GM04503 (cell line): ENCODE results near the gene EPN3.

Experiments used
- DNase-seq: peaks from one replicate; pipeline ENCODE4 v3.0.0-alpha.2; 2012; ENCODE audit warnings: low read depth

The EPN3 gene

DNA sequence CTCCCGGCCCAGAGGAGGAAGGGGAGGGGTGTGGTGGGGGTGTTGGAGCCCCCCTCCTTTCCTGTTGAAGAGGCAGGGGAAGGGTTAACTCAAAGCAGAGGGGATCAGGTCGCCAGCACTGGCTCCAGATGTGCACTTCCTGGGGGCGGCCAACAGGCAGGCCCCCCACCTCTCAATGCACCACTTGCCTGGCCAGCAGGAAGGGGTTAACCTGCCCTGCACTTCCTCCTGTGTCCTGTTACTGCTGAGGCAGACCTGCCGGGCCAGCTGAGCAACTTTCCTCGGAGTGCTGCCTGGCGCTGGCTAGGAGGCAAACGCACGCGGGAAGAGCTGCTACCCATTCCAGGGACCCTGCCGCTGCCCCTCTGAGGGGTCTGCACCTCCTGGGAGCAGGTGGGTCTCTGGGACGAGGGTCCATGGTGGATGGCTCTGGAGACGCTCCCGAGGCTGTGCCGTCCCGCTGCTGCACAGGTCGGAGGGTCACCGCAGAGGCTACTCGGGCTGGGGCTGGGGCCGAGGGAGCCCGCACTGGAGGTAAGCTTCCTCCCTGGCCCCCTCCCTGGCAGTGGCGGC lies at the start of gene EPN3:
Gene EPN3 (plus strand): TSS at position 284 of the 573 bp plus-strand sequence. CDS start 3,822 bp downstream, outside the sequence.
- DNase-seq: no peak

DNA sequence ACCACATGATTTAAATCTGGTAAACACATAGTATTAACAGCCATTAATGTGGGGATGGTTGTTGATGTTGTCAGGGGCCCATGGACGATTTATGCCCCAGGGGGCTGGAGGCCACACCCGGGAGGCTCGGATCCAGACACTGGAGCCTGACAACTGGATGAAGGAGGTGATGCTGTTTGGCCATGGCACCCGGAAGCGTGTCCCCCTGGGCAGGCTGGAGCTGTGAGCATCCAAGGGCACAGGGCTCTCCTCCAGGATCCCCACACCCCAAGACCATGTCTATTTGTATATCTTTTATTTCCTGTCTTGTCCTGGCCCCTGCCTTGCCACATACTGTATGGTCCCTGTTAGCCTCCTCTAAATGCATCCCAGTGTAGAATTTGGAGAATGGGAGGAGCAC lies 49.3 kb upstream of the EPN3 start:
- DNase-seq: no peak

DNA sequence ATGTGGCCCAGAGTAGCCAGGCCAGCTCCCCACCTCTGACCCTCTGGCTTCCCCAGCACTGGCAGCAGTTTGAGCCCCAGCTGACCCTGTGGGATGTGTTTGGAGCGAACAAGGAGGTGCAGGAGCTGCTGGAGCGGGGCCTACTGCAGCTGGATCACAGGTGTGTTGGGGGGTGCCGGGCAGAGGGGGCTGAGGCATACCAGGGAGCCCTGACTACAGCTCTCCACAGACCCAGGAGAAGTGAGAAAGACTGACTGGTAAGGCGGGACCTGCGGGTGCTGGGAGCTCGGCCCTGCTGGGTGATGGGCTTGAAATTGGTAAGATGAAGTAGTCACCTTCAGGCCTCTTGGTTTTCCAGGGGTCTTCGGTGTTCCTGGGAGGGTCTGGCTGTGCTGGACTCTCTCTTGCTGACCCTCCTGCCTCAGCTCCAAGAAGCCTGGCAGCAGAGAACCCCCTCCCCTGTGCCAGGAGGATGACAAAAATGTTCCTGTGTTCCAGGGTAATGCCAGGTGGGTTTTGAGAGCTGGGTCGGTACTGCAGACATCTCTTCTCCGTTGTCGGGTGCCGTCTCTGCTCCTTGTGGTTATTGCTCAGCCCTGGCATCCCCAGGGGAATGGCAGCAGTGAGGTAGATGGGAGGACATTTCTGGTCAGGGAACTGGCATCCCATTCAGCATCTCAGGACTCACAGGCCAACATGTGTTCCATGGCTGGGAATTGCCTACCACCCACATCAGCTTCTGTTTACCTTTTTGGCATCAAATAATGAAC lies 48.0 kb upstream of the EPN3 start:
- DNase-seq: no peak

DNA sequence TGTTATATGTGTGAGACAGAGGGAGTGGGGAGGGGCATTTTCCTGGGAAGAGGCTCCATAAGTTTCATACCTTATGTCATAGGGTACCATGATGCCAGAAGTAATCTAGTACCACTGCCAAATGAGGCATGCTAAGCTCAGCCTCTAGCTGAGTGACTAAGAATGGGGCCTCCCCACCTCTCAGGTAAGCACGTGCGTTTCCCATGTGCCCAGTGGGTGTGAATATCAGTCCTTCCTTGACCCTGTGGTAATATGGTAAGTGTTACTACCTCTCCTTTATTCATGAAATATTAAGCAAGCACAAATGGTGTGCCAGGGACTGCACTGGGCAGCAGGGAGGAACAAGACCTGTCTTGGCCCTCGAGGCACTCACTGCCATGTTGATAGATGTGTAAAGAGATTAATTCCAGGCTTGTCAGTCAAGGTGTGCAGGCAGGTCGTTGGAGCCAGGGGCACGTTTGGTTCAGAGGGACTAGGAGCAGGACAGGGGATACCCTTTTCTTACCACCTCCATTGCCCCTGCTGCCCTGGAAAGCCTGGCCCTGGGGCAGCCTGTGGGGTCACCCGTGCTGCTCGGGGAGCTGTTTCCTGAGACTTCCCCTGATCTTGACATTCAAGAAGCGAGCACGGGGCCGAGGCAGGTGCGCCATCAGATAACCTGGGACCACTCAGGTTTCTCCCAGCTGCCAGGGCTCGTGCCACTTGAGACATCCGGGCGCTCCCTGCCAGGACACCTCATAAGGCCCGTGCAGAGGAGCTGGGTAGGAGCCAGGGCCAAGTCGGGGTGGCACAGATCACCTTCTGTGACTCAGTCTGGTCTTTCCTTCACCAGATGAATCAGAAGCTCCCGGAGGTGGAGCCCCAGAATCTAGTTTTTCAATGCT lies 45.1 kb upstream of the EPN3 start:
- DNase-seq: no peak

DNA sequence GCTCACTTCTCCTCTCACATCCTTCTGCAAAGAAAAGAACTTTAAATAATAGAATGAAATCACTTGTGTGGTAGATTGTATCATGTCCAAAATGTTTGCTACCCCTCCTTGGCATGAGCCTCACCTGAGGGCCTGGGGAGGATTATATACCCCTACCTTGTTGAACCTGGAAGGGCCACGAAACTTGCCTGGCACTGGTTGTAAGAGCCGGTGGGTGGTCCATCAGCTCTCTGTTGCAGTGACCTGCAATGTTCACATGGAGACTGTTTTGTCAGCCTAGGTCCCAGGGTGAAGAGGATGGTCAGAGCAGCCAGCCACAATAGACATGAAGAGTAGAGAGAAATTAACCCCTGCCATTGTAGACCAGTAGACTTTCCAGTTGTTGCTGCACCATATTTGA lies 43.7 kb upstream of the EPN3 start:
- no peak for DNase-seq

DNA sequence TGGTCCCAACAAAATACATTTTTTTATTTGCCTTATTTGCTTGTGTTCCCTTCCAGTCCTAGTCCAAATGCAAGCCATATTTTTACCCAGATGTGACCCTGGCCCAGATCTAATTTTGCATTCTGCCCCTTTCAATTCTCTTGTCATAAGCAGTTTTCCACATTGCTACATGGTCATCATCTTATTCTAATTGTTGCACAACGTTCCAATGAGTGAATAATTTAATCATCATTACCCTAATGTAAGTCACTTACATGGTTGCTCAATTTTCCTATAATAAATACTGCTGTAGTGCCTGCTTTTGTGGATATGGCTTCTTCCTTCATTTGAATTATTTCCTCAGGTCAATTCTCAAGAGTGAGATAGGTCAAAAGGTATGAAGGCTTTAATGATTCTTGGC lies 41.0 kb upstream of the EPN3 start:
- no peak for DNase-seq

DNA sequence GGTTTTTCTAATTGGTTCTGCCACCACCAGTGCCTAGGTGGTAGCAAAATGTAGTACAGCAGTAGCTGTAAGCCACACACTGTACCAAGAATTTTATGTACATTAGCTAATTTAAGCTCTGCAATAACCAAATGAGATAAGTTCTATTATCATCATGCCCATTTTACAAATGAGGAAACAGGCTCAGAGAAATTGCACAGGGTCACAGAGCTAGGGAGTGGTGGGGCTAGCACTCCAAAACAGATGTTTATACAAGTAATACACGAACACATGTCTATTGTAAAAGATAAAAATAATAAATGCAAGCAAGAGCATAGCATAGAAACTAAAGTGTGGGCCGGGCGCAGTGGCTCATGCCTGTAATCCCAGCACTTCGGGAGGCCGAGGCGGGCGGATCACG lies 40.3 kb upstream of the EPN3 start:
- no peak for DNase-seq

DNA sequence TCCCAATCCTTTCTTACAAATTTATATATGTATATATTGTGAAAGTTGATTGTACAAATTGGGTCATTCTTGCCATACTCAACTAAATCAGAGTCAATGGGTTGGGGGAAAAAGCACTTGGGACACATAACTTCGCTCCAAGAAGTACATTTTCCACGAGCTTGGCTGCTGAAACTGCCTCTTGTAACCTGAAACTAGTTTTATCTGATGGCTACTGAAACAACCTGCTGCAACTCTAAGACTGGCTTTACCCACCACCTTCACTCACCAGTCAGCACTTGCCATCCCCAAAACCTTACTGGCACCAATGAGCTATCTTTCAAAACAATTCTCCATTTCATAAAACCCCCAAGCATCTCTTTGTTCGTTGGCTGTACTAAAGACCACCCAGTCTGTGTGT lies 38.8 kb upstream of the EPN3 start:
- DNase-seq: no peak

DNA sequence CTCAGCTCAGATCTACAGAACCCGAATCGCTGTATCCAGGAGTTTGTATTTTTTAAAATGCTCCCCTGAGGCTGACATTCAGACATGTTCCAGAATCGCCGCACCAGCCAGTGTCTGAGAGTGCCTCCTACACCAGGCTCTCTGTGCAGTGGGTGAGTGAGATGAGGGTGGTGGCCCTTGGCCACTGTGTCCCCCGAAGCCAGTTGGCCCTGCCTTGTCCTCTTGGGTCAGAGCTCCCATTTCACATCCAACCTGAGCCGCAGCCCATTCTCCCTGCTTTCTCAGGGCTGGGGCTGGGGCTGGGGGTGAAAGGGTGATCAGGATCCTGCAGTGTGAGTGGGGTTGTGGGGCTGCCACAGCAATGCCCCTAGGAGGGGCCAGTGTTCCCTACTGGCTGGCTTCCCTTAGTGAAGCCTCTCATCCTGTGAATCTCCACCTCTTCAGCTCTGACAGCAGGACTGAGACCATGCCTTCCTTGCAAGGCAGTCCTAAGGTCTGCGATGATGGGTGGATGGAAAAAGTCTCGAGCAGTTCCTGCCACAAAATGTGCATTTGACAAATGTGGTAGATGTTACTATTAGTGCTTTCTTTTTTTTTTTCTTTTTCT lies 37.2 kb upstream of the EPN3 start:
- no peak for DNase-seq

DNA sequence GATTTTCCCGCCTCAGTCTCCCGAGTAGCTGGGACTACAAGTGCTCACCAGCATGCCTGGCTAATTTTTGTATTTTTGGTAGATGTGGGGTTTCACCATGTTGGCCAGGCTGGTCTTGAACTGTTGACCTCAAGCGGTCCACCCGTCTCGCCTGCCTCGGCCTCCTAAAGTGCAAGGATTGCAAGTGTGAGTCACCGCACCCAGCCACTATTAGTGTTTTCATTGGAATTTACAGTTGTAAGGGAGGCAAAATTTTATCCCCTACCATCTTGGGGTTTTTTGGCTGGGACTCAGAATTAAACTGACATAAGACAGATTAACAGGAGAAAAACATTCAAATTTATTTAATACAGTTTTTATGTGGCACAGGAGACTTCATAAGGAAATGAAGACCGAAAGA lies 36.6 kb upstream of the EPN3 start:
- DNase-seq: no peak

DNA sequence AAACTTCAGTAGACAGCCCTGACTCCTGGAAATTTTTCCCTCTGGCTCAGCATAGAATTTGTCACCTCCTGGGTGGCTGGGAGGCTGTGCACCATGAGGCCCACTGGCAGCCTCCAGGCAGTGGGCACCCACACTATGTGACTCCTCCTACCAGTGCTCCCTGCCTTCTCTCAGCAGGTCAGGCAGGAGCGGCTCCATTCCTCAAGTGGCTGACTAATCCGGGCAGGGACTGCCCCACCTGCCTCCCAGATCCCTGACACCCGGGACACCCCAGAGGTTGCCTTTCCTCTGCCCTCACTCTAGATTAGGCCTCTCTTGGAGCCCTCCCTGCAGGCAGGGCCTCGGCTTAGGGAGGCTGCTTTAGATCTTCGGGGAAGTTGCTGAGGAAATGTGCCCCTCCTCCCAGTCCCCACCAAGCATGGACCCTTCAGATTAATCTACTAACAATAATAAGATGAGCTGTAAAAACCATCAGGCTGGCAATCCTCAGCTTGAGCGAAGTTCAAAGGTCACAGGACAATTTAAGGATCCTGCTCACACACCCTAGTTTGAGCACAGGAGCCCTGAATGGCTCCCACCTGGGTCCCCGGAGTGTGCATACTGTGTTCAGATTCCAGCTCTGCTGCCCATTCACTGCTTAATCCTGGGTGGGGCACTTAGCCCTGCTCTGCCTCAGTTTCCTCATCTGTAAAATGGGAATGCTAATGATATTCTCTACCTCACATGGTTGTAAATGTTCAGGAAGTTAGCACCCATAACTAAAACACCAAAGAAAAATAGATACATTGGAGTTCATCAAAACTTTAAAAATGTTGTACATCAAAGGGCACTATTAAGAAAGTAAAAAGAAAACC lies 34.3 kb upstream of the EPN3 start:
- no peak for DNase-seq

DNA sequence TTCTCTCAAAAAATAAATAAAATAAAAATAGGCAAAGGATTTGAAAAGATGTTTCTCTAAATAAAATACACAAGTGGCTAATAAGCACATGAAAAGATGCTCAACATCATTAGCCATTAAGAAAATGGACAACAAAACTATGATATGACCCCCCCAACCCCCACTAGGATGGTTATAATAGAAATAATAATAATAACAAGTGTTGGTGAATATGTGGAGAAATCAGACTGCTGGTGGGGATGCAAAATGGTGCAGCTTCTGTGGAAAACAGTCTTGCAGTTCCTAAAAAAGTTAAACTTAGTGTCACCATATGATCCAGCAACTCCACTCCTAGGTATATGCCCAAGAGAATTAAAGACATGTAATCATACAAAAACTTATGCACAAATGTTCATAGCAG lies 33.3 kb upstream of the EPN3 start:
- DNase-seq: no peak

DNA sequence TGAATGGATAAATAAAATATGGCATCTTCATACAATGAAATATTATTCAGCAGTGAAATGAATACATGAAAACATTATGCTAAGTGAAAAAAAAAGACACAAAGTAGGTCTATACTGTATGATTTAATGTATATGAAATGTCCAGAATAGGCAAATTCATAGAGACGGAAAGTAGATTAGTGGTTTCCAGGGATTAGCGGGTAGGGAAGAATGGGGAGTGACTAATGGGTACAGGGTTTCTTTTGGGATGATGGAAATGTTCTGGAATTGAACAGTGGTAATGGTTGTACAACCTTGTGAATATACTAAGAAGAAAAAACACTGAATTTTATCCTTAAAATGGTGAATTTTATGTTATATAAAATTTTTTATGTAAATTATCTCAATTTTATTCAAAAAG lies 32.8 kb upstream of the EPN3 start:
- no peak for DNase-seq

DNA sequence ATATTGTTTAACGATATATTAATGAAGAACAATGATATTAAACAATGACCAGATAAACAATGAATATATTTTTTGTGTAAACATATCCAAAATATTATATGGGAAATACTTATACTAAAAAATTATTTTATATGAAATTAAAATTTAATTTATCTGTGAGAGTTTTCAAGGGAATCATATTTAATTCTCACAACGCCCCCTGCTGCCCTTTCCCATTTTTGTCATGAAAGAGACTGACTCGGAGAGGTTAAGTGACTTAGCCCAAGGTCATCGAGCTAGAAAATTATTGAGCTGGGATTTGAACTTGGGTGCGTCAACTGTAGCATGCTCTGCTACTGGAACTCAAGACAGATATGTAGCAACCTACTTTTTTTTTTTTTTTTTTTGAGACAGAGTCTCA lies 31.5 kb upstream of the EPN3 start:
- no peak for DNase-seq

DNA sequence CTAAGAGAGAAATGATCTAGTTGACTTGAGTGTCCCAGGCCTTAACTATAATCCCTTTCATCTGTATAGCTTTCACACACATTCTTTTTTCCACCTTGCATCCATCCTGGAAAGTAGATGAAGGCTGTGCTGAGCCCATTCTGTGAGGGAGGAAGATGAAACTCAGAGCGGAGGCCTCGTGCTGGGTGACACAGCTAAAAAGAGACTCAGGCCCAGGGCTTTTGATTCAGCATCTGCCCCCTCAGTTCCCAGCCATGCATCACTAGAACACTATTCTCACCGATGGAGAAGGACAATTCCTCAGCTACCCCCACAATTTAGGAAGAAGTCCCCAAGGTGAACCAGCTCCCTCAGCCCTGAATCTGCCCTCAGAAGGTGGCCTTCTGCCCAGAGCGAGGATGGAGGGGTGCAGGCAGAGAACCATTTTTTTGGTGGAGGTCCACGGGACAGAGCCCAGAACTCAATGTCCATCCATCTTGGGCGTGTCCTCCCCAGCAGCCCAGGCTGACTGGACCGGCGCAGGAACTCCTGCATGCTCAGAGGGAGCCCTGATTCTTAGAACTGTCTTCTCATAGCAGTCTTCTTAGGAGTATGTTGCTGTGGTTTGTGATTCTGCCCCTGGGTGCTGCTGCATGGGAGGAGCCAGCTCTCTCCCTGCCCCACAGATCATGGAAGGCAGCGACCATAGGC lies 30.1 kb upstream of the EPN3 start:
- DNase-seq: no peak

DNA sequence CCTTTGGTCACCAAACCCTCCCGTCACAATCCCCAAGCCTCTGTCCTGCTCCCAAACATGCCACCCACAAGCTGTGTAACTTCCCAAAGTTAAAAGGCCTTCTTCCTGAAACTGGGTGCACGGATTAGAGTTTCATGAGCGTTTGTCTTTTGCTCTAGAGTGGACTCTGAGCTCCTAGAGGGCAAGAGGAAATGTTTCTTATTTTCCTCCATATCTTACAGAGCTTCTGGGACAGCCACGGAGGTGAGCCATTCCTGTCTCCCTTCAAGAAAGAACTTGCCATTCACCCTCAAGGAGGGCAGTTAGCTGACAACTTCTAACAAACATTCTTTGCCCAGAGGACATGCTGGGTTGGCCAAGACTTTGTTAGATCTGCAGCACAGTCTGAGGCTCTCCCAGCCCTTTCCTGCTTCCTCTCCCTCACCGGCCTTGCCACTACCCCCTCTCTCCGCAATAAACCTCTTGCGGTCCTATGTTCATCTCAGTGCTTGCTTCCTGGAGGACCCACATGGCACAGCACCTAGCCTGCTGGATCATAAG lies 26.9 kb upstream of the EPN3 start:
- no peak for DNase-seq

DNA sequence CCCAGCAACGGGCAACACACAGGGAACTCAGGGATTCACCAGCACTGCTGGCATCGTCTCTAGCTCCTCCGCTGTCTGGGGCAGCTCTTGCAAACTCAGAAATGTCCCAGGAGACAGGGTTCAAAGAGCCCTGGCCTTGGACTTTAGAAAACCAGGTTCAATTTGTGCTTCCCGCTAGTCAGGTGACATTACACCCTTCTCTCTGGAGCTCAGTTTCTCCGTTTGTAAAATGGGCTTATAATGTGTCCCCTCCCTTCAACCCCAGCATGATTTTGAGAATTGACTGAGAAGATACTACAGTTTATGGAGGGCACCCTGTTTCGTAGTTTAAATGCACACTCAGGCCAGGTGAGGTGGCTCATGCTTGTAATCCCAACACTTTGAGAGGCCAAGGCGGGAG lies 26.2 kb upstream of the EPN3 start:
- DNase-seq: no peak

DNA sequence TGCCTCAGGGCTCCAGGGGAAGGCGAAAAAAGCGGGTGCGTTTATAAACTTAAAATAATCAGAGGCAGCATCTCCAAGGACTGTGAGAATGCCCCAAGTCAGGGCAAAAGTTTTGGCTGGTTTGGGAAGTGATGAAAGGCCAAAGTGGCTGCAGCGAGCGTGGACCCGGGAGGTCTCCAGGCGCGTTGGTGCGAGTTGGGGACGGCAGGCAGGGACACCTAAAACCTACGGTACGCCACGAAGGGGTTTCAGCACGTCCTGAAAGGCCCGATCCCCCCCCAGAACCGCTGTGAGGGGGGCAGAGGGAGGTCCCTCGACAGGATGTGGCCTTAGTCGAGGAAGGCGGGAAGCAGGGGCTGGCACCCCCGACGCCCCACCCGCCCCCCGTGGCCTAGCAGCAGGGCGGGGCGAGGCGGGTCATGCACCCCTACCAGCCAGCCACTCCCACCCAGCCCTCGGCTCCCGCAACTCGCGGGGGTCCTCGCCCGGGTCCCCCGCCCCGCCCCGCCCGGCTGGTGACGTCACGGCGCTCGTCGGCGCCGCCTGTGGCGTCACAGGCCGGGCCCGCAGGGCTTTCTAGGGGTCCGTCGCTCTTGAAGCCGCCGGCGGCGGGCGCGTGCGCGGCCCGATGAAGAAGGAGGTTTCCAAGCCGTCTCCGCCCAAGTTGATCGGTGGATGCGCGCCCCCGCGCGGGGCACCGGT lies 24.5 kb upstream of the EPN3 start, which contains the start of gene MYCBPAP:
Gene MYCBPAP (plus strand): TSS at position 569 of the 702 bp plus-strand sequence. CDS start 236 bp downstream, outside the sequence.
- DNase-seq: no peak

DNA sequence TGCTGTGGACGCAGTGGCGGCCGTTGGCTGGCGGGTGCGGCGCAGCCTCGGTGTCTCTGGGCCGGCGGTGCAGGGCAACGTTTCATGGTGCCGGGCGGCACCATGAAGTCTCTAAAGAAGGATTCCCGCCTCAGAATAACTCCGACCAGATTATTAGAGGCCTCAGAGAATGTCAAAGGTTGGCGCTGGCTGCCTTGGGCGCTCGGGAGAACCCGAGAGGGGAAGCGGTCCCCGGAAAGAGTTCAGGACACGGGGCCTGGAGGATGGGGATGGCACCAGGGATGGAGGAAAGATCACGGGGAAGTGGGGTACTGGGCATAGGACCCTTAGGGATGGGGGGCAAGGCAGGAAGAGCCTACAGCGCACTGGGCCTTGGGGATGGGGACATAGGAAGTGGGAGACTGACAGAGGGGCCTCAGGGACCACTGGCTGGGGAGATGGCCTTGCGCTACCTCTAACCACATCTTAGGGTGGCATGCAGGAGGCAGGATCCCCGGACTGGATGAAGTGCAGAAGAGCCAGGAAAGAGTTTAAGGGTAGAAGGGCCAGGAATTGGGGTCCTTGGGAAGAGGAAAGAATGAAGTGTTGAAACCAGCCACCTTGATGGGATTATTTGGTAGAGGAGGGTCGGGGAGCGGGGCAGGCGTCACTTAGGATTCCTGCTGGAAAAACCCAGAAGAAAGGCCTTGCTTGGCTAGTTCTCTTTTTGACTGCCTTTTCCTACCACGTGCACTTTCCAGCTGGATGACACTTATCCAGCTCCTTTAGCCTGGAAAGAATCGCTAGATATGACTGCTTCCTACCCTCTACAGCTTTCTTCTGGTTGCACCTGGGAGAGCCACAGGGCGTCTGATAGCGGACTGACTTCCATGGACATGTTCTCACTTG lies 23.7 kb upstream of the EPN3 start:
- no peak for DNase-seq
